Left hindlimb (tissue), 1 donor: ENCODE results near the gene RARB.

Experiments
- DNase-seq: peaks from one replicate; pipeline ENCODE4 v3.0.0-alpha.2; 2018

RARB gene

DNA sequence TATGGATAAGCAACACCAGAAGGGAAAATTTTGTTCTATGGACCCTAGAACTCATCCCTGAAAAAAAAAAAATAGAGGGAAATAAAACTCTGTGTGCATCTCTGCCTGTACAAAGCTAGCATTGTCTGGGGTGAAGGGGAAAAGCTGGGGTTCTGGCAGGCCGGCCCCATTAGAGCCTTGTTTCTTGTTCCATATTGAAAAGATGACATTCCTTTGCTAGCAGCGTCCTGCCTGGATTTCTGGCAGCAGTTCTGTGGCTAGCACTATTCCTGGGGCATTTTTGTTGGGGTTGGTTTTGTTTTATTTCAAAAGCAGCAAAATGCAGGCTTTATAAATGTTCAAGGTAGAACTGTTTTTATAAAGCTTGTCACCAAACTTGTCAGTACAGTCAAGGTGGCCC, 45.2 kb downstream of the RARB start:
- DNase-seq = no peak

DNA sequence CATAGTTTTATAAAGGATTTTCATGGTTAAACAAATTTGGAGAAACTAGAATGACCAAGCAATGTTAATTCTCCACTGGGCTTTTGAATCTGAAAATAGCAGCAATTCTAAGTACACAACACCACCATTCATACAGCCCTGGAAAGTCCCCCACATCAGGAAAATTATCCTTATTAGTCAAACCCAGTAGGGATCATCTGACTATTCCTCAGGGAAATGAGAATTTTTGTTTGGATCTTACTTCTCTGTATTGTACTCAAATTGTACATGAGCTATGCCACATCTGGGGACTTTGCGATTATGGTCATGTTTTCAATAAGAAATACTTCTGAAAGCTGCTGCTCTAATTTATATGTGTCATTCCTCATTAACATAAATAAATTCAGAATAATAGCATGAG, 46.0 kb downstream of the RARB start:
- no peak for DNase-seq

DNA sequence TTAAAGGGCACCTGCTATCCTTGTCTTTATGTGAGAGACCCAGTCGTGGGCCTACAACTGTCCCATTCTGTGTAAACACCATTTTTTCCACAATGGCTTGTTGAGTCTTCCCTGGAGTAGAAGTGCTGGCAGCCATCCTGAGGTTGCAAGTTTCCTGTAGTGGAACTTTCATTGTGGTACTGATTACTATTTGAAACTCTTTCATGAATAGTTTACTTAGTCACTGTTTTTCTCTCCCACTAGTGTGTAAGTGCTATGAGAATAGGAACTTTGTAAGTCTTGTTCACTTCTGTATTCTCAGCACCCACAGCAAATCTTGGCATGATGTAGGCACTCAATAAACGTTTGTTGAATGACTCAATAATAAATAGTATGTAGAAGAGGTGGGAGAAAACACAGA, 48.6 kb downstream of the RARB start:
- DNase-seq = no peak

DNA sequence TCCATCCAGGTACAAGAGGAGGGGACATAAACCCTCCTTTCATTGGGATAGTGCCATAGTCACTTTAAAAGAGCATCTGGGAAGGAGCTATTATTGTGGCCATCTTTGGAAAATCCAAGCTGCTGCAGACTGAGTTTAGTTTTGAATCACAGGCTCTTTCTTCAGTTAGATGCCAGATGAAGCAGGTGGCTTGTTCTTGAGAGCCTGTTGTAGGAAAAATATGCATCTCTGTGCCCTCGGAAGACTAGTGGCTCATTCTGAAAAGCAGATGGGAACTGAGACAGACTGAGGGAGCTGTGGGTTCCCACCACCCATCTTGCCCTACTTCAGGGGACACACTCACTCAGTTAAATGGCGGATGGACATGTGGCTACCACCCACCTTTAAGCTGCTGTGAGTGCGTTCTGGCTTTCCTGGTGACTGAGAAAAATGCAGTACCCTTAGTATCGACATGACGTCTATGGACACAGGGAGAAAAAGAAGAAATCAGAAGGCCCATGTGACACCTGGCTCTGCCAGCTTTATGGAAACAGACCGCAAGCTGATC, 50.2 kb downstream of the RARB start:
- no peak for DNase-seq

DNA sequence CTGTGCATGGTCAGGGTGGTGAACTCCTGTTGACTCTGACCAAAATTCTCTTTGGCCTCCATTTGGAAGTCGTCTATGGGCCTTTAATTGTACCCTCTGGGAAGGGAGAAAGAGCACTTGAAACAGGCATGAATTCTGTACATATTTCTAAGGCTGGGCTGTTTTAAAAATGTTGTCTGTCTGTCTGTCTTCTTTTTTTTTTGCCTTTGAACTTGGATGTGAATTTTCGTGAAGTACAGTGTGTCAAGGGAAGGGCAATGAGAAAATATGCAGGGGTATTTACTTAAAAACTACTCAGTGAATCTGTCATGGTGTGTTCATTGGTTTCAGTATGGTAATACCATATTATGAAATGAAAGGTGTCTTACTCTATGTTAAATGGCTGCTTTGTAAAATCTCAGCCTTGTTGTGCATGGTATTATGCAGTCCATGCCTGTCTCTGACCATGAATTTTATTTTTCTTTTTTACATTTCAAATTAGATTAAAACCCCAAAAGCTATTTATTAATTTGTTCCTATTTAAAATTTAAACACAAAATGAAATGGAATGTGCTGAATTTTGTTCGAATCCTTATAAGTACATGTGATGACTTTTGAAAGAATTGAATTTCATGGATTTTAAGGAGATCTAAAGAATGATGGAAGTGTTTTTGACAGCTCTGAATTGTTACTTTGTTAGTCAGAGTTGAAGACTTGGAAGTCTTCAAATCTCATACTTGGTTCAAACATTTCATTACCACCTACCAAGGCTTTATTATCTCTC, 51.1 kb downstream of the RARB start:
- no peak for DNase-seq

DNA sequence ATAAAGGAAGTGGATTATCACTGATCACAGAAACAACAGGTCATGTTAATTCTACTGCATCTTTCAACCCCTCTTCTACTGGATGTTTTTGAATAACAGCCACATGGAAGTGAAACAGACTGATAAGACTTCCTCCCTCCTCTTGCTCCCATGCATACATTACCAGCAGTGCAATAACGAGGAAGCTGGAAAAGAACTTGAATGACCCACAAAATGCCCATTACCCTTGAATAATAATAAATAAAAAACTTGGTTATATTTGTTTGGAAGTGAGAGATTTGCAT, 51.6 kb downstream of the RARB start:
- DNase-seq = no peak

DNA sequence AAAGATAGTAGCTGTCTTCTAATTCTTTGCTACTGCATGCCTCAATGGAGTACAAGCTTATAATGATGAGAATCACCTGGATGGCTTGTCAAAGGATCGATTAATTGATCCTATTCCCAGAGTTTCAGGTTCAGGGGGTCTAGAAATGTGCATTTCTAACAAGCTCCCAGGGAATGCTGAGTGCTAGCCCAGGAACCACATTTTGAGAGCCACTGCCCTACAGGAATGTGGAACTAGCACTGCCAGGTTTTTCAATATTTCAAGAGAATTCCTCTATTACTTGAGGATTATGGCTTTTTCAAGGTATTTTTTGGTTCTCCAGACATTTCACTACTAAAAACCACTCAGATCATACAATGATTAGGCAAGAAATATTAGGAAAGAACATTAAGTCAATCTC, 52.7 kb downstream of the RARB start:
- DNase-seq = no peak

DNA sequence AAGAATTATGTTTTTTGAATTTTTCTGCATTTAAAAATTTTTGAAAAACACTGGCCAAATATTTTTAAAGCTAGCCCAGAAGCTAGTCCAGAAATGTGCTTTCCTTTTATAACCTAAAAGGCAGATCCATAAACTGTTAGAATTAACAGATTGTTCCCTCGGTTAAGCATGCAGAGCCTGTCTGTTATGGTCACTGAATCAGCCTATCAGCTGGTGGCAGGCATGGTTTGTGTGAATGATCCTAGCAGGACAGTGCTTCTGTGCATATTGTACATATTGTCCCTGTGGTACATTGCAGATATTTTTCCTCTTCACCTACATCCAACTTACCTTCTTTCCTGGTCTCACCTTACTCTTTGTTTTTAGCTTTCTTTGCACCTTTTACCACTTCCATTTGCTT, 53.3 kb downstream of the RARB start:
- DNase-seq = no peak

DNA sequence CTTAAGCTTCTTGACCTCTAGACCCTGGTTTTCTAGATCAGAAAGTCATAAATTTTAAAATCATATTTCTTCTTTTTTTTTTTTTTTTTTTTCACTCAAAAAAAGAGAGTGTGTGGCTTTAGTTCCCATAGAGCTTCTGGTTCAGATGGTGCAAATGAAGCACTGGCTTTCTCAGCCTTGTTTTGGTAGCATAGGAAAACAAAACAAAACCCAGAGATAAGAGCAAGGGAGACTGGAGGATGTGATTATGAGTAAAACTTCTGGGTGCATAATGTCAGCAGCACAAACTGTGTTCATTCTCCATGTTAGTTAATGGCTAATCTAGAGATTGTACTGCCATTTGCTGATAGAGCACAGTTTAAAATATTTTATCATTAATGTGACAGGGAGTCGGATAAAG, 55.4 kb downstream of the RARB start:
- no peak for DNase-seq

DNA sequence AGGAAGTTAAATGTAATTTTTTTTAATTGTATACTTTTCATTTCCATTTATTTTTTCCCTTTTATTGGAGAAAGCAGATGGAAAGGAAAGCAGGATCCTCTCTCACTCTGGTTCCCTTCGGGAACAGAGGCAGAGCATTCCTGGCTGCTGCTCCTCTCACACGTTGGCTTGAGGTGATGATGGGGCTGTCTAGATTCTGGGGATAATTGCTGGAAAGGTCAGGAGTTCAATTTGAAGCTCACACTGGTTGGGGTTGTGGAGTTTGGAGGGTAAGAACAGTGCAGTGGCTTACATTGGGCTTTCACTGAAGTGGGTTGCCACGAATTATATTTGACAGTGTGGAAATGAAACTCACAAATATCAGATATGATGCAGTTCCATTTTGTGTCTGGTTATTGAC, 57.6 kb downstream of the RARB start:
- no peak for DNase-seq

DNA sequence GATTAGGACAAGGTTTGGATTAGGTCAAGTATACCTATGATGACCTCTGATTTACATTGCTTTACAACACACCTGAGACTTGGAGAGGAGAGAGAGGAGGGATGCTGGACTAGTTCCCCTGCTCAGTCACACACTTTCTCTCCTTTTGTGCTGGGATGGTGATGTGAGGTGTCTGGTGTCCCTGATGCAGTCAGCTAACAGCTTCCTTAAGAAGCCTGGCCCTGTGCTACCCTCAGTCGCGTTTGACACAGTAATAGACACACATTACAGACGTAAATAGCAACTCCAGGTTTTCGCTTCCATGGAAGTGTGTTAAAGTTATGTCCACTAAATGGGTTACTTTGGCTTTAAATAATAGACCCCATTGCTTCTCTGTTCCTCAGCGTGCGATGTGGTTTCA, 58.9 kb downstream of the RARB start:
- DNase-seq = no peak

DNA sequence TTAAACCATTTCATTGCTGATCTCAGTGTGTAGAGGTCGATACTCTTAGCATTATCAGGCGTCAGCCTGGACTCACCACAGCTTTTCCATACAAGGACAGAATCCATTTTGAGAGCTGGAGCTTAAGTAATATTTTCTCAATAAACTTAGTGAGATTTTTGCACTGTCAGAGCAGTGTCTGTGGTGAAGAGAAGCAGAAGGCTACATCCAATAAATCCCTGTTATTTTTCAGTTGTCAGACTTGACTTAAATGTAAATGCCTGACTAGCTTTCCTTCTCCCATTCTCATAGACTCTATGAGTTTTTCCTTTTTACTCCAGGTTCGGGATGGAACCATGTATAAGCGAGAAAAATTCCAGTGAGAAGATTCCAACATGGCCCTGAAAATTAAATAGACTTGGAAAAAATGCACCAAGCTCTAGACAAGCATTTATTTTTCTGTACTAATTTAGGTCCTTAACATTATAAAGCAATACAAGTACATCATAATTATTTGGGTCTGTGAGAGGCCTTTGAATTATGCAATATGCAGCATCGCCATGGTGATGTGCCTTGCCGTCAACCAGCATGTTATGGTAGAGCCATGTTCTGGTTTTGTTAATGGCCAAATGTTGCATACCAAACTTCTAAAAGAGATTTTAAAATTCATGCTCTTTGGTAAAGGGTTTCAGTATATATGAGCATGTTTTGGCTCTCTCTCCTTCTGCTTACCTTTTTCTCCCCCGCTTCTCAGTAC, 62.0 kb downstream of the RARB start:
- DNase-seq = no peak

DNA sequence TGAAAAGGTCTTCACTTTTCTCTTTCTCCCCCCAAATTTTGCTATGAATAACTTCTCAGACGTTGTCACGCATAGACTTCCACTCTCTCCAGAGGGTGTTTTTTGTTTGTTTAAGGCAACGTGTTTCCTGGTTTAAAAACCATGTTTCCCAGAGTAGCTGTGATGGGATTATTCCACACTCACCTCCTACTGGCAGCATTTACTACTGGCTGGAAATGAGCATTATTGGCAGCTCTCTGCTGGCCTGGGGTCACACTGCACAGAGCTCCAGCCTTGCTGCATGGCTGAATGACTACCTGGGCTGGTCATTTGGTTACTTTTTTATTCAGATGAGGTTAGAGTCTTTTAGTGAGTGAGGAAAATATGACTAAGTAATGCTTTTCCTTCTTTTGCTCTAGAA, 65.2 kb downstream of the RARB start:
- no peak for DNase-seq

DNA sequence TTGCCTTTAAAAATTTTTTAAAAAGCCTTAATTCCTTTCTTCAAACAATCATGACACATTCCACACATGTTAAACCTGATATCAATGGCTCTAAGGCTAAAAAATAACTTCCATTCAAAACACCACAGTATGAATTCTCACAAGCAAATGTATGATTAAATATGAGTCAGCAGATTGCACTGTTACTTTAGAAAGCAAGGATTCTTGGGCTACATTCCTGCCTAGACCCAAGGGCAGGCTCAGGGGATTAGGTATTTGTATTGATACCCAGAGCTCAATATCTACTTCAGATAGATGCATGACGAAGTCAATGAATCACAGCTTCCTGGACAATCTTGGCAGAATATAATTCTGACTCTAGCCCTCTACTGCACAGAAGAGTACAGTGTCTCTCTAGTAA, 65.7 kb downstream of the RARB start:
- no peak for DNase-seq

DNA sequence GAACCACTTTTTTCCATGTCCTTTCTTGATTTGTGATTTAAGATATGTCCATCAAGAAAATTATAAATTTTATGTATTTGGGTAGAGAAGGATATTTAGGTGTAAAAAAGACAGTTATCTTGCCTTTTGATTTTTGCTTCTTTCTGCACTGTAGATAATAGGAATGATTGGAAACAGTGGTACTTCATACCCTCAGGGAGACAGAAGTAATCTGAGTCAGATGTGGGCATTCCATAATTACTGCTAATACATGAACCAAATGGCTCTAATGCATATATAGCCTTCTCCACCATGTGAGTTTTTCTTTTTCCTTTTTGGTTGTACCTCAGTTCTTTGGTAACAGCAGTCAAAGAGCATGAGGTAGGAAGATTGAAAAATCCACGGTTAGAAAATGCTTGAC, 67.2 kb downstream of the RARB start:
- DNase-seq = no peak

DNA sequence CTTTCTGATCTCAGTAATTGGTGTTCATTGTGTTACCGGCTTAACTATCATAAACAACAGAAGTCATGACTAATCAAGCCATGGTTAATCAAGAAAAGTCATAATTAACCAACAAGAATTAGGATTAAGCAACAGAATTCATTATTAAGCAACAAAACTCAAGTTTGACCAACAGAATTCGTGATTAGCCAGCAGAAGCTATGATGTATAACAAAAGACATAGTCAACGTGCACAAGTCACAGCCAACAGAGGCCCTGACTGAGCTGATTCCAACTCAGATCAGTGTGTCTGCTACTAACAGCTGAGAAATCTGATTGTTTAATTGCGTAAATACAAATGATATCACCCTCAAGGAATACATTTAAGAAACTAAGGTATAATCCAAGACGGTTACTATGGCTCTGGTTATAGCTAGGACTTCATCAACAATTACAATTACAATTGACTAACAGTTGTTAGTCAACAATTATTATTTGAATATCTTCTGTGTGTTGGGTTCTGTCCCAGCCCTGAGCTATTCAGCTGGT, 67.7 kb downstream of the RARB start:
- DNase-seq = no peak

DNA sequence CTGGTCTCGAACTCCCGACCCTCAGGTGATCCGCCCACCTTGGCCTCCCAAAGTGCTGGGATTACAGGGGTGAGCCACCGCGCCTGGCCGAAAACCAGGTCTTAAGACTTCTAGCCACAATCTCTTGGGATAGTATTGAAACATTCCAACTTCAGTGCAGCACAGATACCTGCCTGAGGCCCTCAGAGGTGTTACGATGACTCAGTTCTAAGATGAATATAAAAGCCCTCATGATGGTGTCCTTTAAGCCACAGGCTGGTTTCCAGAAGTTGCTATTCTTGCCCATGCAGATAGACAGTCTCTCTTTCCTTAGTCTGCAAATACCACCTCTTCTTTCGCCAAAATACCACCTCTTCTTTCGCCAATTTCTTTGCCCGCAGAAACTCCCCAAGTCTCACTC, 69.0 kb downstream of the RARB start:
- no peak for DNase-seq

DNA sequence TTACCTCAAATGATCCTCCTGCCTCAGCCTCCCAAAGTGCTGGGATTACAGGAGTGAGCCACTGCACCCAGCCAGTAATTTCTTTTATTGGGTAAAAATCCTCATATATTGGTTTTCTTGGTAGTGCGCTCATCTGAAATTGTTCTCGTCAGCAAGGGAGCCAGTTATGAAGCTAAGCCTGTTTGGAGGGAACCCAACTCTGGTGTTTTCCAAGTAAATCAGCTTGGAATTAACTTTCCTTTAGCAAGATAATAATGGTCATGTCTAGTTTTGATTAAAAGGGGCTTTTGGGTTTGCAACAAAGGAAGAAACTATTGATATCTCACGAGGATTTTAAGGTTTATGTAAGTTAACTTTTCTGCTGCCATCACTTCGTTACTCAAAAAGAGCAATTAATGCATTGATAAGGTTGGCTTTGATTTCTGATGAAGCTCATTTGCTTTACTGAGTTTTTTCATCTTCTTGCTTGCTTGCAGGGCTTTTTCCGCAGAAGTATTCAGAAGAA, 72.7 kb downstream of the RARB start:
- DNase-seq = no peak

DNA sequence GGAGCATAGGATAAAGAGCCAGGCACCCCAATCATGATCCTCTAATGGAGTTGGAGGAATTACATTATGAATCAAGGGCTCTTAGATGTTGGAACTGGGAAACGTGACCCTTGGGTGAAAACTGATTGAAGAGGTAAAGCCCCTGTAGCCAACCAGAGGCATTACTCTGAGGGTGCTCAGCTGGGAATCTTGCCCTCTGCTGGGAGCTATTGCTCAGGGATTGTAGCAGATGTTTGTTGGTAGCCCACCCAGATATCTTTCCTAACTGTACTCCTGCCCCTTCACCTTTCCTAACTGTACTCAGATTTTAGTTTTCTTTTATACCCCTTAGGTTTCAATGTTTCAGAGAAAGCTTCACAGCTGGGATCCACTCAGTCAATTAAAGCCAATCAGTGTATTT, 74.2 kb downstream of the RARB start:
- DNase-seq = no peak

DNA sequence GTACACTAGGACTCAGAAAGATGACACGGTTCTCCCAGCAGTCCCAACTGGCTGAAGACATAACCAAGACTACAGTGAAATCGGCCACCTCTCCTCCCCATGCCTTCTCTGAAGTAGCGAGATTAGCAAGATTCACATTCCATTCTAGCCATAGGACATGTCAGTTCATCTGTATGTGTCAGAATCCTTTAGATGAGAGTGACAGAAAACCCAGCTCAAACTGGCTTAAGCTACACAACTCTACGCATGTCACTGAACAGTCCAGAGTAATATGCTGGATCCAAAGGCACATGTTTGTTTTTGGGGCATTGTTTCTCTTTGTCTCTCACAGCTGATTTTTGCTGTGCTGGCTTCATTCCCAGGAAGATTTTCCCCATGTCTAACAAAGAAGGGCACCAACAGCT, 75.8 kb downstream of the RARB start:
- DNase-seq = no peak

DNA sequence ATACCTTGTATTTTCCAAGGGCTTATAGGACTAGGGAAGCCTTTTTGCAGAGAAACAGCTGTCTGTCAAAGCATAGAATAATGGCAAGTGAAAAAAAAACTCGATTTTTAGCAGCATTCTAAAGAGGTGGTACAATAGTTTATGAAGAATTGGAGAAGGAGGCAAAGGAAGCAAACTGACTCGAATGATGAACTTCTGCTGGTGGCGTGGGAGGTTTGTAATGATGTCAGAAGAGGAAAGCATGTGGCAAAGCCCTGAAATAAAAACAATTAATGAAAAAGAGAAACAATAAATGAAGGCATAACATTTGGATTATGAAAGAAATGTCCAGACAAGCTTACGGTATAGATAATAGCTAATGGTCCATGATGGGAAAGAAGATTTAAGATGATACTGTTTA, 77.5 kb downstream of the RARB start:
- DNase-seq = no peak

DNA sequence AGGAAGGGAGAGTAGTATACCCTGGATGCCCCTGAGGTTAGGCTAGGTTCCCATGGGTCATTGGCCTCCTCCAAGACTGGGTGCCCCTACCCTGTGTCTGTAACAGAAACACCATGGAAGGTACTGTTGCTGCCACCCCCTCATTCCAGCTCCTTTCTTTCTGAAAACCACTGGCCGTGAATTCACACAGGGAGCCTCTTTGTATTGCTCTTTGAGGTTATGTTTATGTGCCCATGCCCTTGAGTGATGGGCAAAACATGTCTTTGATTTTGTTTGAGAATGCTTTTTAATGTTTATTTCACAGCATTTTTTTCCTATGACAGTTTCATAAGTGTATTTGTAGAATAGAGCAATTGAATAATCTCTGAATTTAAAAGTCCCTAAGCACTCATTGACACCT, 79.7 kb downstream of the RARB start:
- no peak for DNase-seq

DNA sequence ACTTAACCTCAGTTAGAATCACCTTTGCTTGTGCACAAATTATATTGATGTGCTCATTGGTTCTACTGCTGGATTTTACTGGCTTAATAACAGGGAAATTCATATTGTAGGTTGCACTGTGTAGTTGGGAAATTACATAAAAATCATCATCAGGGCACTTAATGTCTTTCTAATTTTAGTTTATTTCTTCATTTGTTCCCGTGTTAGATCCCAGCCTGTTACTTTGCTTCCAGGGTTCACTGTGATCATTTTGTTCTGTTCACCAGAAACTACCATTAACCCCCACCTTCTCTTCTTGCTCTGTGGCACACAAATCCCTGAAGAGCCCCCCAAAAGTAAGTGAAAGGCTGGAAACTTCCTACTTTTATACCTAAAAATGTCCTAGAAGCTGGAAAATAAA, 80.4 kb downstream of the RARB start:
- no peak for DNase-seq

DNA sequence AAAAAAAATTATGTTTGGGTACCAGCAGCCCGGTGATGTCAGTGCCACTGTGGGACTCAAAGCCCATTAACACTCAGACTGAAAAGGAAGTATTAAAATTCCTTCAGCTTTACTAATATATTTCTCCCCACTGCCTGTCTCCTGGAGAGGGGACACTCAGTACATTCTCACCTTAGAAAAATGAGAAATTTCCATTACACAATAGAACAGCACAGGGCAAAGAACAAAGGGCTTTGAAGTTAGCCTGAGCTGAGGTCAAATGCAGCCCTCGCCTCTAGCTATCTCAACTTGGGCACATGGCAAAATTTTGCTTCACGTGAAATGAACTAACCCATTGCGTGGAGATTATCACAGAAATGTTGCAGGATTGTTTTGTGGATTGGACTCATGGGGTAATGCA, 80.8 kb downstream of the RARB start:
- DNase-seq = no peak
